Activated naive CD4-positive, alpha-beta T cell treated with anti-CD3 and anti-CD28 coated beads, Interleukin-2, amount 10 ng/mL, durations not matched to agents 7 days and 5 days (primary cell): Measurements from ENCODE around the gene CHRNA3.
"Not testable (repeated sequence)": the region's sequence is repeated elsewhere in the genome, so short reads cannot be mapped to it uniquely, and the experiment has no call there.

Source experiments
- CTCF ChIA-PET: fragments of 350-600 bp; sonication (Branson Sonifier 250); formaldehyde crosslinking; loops from one replicate; lab custom pipeline; 2021; ENCODE audit warnings: antibody characterized with exemption; lab: Charles Lee
- DNase-seq: peaks from one replicate; pipeline ENCODE4 v3.0.0-alpha.2; 2020
- H3K27ac Mint-ChIP-seq: one replicate; pipeline ENCODE4 v1.8.0; 2021; ENCODE audit warnings: mild to moderate bottlenecking, moderate library complexity, mixed read lengths
- H3K27me3 Mint-ChIP-seq: one replicate; pipeline ENCODE4 v1.8.0; 2021; ENCODE audit warnings: mild to moderate bottlenecking, mixed read lengths
- H3K36me3 Mint-ChIP-seq: one replicate; pipeline ENCODE4 v1.8.0; 2021; ENCODE audit warnings: mixed read lengths
- H3K4me1 Mint-ChIP-seq: one replicate; pipeline ENCODE4 v1.8.0; 2021; ENCODE audit warnings: mixed read lengths
- H3K4me3 Mint-ChIP-seq: one replicate; pipeline ENCODE4 v1.8.0; 2021; ENCODE audit warnings: mild to moderate bottlenecking, moderate library complexity, mixed read lengths
- H3K9me3 Mint-ChIP-seq: one replicate; pipeline ENCODE4 v1.8.0; 2021; ENCODE audit warnings: mixed read lengths

The CHRNA3 gene

GRCh38 chr15:78573416-78573815 is 47.4 kb downstream of the CHRNA3 start:
- H3K4me3 Mint-ChIP-seq = no peak overlapping the region
- no peaks in the 10 kb centered on the region for H3K9me3 Mint-ChIP-seq

DNA sequence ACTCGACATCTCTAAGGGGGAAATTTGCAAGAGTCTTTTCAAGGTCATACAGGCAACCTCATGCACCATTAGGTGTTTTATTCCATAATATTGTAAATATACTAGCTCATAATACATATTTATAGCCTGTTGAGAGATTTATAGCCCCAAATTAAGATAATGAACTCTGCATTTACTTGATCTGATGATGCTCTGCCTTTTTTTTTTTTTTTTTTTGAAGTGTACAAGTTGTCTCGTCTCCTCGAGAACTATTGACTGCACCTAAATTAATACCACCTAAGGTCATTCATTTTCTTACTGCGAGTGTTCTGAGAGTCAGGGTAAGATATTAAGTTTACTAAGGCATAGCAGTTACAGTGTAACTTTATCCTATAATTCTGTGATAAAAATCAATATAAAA is 49.4 kb downstream of the CHRNA3 start:
- H3K4me1 Mint-ChIP-seq = peaks cover 3% of the 10 kb centered on the region
- H3K9me3 Mint-ChIP-seq = no peaks in the 10 kb centered on the region
- CTCF ChIA-PET = no interaction called here

More at GRCh38 chr15:78573416-78573815, 47.4 kb downstream of the CHRNA3 start:
- Mint-ChIP-seq H3K27ac (no peak overlapping the region), H3K4me1 (no peaks in the 10 kb centered on the region), H3K27me3 (no peaks in the 10 kb centered on the region), H3K36me3 (no peaks in the 10 kb centered on the region)
- DNase-seq = no peak
- CTCF ChIA-PET = no interaction called here

GRCh38 chr15:78570710-78571109 is 50.1 kb downstream of the CHRNA3 start:
- CTCF ChIA-PET = no interaction called here
- Mint-ChIP-seq H3K9me3 (no peaks in the 10 kb centered on the region), H3K36me3 (no peaks in the 10 kb centered on the region), H3K27ac (no peak overlapping the region), H3K4me3 (no peak overlapping the region), H3K27me3 (peaks cover 21% of the 10 kb centered on the region), H3K4me1 (peaks cover 9% of the 10 kb centered on the region)
- DNase-seq = no peak

More for the DNA sequence above, 49.4 kb downstream of the CHRNA3 start:
- H3K36me3 Mint-ChIP-seq = no peaks in the 10 kb centered on the region
- DNase-seq = no peak
- H3K4me3 Mint-ChIP-seq = no peak overlapping the region
- H3K27ac Mint-ChIP-seq = no peak overlapping the region
- H3K27me3 Mint-ChIP-seq = peaks cover 15% of the 10 kb centered on the region

DNA sequence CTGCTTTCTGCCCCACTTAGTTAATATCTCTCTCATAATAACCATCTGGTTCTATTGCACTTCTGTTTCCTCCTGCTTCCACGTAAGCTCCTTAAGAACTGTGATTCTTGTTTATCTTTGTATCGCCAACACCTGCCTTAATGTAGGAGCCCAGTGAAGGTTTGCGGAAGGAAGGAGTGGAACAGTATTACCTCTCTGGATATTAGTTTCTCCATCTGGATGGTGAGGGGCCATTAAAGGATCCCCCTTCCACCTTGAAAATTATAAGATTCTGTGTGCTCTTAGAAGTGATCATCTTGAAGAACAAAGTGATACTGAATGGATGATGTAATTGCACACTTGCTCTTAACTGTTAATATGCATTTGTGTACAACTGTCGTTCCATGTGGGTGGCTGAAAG is 53.3 kb downstream of the CHRNA3 start:
- no peak overlapping the region for H3K4me3 Mint-ChIP-seq
- H3K27ac Mint-ChIP-seq = no peak overlapping the region
- no peaks in the 10 kb centered on the region for H3K36me3 Mint-ChIP-seq
- peaks cover 24% of the 10 kb centered on the region for H3K4me1 Mint-ChIP-seq
- DNase-seq = no peak
- H3K9me3 Mint-ChIP-seq = no peaks in the 10 kb centered on the region
- CTCF ChIA-PET = no interaction called here
- H3K27me3 Mint-ChIP-seq = peaks cover 47% of the 10 kb centered on the region

DNA sequence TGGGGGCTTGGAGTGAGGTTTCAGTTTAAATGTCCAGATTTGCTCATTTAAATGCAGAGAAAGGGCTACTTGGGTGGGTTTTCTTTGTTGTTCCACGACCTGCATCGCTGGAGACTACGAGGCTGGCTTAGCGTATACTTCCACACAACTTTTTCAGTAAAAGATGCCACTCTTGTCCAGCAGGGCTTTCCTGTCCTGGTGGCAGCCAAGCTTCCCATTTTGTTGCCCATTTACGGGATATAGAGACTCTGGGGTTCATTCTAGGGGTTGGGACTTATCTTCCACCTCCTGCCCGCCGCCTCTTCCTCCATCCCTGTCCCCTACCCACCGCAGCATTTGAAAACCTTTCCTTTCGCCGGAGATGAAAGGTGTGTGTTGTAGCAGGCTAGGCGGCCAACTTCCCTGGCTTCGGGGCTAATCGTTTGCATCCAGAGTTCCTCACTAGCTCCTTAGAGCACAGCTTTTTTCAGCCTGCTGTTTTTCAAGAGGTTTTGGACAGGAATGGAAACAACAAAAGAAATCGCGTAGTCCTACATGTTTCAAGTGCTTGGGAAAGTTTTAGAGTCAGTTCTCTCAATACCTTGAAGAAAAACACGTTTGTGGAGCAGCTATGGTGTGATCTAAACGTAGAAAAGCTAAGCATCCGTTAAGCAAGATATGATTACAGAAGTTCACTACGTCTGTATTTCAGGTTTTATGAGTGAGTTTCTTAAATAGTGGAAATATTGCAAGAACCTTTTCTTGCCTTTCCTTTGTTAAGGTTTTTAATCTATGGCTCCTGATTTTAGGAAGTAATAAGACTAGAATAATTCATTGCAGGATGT is 54.6 kb downstream of the CHRNA3 start:
- CTCF ChIA-PET = interaction anchor here (1.0 kb wide), 1 partner anchor 14 kb away, joined by 3 read pairs; no protein-coding TSS in a partner anchor
- Mint-ChIP-seq H3K27me3 (peaks cover 52% of the 10 kb centered on the region), H3K36me3 (no peaks in the 10 kb centered on the region), H3K4me1 (peaks cover 24% of the 10 kb centered on the region), H3K4me3 (peak overlapping the region; percentile 75), H3K9me3 (no peaks in the 10 kb centered on the region), H3K27ac (no peak overlapping the region)
- no peak for DNase-seq

GRCh38 chr15:78565097-78565950 is 55.5 kb downstream of the CHRNA3 start, which contains the start of gene CHRNA5:
TSS of gene CHRNA5 (plus strand) at chr15:78565520. CDS start at chr15:78565720, 200 bp downstream.
- no peaks in the 10 kb centered on the region for H3K36me3 Mint-ChIP-seq
- H3K4me3 Mint-ChIP-seq = peak within 1 kb of the TSS; percentile 84
- CTCF ChIA-PET = interaction anchor here (1.0 kb wide), 1 partner anchor 15 kb away, joined by 3 read pairs; no protein-coding TSS in a partner anchor
- peaks cover 52% of the 10 kb centered on the region for H3K27me3 Mint-ChIP-seq
- DNase-seq = peak; percentile 59
- H3K27ac Mint-ChIP-seq = no peak within 1 kb of the TSS
- peaks cover 24% of the 10 kb centered on the region for H3K4me1 Mint-ChIP-seq
- H3K9me3 Mint-ChIP-seq = no peaks in the 10 kb centered on the region

- peaks cover 52% of the 10 kb centered on the region for H3K27me3 Mint-ChIP-seq
- no peaks in the 10 kb centered on the region for H3K36me3 Mint-ChIP-seq
- CTCF ChIA-PET = interaction anchor here (1.0 kb wide), 1 partner anchor 16 kb away, joined by 3 read pairs; no protein-coding TSS in a partner anchor
- peak overlapping the region; percentile 84 for H3K4me3 Mint-ChIP-seq
- H3K4me1 Mint-ChIP-seq = peaks cover 24% of the 10 kb centered on the region
- no peak for DNase-seq
- no peaks in the 10 kb centered on the region for H3K9me3 Mint-ChIP-seq
- H3K27ac Mint-ChIP-seq = no peak overlapping the region
Observed at GRCh38 chr15:78564743-78565096, 56.1 kb downstream of the CHRNA3 start.

- H3K4me1 Mint-ChIP-seq = peaks cover 24% of the 10 kb centered on the region
- no peaks in the 10 kb centered on the region for H3K9me3 Mint-ChIP-seq
- H3K27ac Mint-ChIP-seq = no peak overlapping the region
- H3K36me3 Mint-ChIP-seq = no peaks in the 10 kb centered on the region
- DNase-seq = no peak
- H3K27me3 Mint-ChIP-seq = peaks cover 52% of the 10 kb centered on the region
- CTCF ChIA-PET = no interaction called here
- H3K4me3 Mint-ChIP-seq = no peak overlapping the region
Observed at GRCh38 chr15:78563092-78563491, 57.7 kb downstream of the CHRNA3 start.

GRCh38 chr15:78561490-78561889 is 59.3 kb downstream of the CHRNA3 start:
- Mint-ChIP-seq H3K36me3 (no peaks in the 10 kb centered on the region), H3K4me1 (peaks cover 22% of the 10 kb centered on the region), H3K27ac (no peak overlapping the region), H3K9me3 (no peaks in the 10 kb centered on the region), H3K27me3 (peaks cover 39% of the 10 kb centered on the region), H3K4me3 (no peak overlapping the region)
- CTCF ChIA-PET = no interaction called here
- no peak for DNase-seq

- H3K36me3 Mint-ChIP-seq, H3K9me3 Mint-ChIP-seq, H3K27ac Mint-ChIP-seq, CTCF ChIA-PET, H3K4me3 Mint-ChIP-seq, DNase-seq: not testable (repeated sequence)
- H3K4me1 Mint-ChIP-seq = peaks cover 12% of the 10 kb centered on the region
- H3K27me3 Mint-ChIP-seq = peaks cover 26% of the 10 kb centered on the region
Observed at GRCh38 chr15:78560201-78560600, 60.6 kb downstream of the CHRNA3 start.

GRCh38 chr15:78552597-78552996 is 68.2 kb downstream of the CHRNA3 start:
- Mint-ChIP-seq H3K9me3 (no peaks in the 10 kb centered on the region), H3K27ac (no peak overlapping the region), H3K4me3 (no peak overlapping the region), H3K4me1 (no peaks in the 10 kb centered on the region), H3K36me3 (peaks cover 18% of the 10 kb centered on the region), H3K27me3 (no peaks in the 10 kb centered on the region)
- DNase-seq = no peak
- CTCF ChIA-PET = interaction anchor here (0.6 kb wide), 2 partner anchors 130 to 308 kb away, joined by 3 to 4 read pairs; no protein-coding TSS in a partner anchor

DNA sequence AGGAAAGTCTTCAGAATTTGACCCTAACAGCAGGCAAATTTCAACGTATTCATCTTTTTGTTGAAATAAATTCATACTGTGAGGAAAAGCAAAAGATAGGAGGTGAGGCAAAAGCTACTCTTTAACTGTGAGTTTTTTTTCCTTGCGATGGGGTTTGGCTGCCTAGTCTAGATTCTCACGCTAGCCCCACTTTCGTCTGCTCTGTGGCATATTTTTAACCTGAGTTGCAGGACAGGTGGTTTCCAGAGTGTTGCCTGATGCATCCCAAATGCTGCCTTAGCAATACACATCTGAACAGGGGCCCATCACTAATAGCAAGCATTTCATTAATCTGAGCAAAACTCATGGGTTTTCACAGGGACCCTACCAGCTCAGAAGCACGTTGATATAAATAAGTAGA is 68.9 kb downstream of the CHRNA3 start:
- H3K36me3 Mint-ChIP-seq = peaks cover 23% of the 10 kb centered on the region
- no peak overlapping the region for H3K4me3 Mint-ChIP-seq
- H3K9me3 Mint-ChIP-seq = no peaks in the 10 kb centered on the region
- H3K27me3 Mint-ChIP-seq = no peaks in the 10 kb centered on the region
- H3K4me1 Mint-ChIP-seq = no peaks in the 10 kb centered on the region
- CTCF ChIA-PET = no interaction called here
- no peak for DNase-seq
- H3K27ac Mint-ChIP-seq = no peak overlapping the region

- Mint-ChIP-seq H3K4me1 (peaks cover 2% of the 10 kb centered on the region), H3K27ac (no peak overlapping the region), H3K9me3 (no peaks in the 10 kb centered on the region), H3K27me3 (no peaks in the 10 kb centered on the region), H3K4me3 (no peak overlapping the region), H3K36me3 (peaks cover 31% of the 10 kb centered on the region)
- CTCF ChIA-PET = no interaction called here
- DNase-seq = no peak
Observed at GRCh38 chr15:78550815-78551214, 70.0 kb downstream of the CHRNA3 start.

- Mint-ChIP-seq H3K27ac (no peak overlapping the region), H3K9me3 (no peaks in the 10 kb centered on the region), H3K4me3 (no peak overlapping the region), H3K4me1 (peaks cover 6% of the 10 kb centered on the region), H3K27me3 (no peaks in the 10 kb centered on the region), H3K36me3 (peaks cover 38% of the 10 kb centered on the region)
- DNase-seq = no peak
- CTCF ChIA-PET = interaction anchor here (1.1 kb wide), 1 partner anchor 80 kb away, joined by 3 read pairs; no protein-coding TSS in a partner anchor
Observed at GRCh38 chr15:78550194-78550593, 70.6 kb downstream of the CHRNA3 start.
